GM18868 (cell line): ENCODE data around the gene TST.
A peak's percentile ranks its signal among the peaks of the same experiment; 100 is the strongest.

Experiments
- ATAC-seq: cut with Tn5 transposase; IDR thresholded peaks from one replicate; pipeline ENCODE4 v1.9.1; 2021; ENCODE audit warnings: mild to moderate bottlenecking, moderate library complexity; ENCODE audit not compliant: unreplicated experiment

Gene TST

GRCh38 chr22:37054056-37054395 is 34.8 kb upstream of the TST start:
- ATAC-seq: no peak

- ATAC-seq: no peak
Measured at GRCh38 chr22:37053310-37054055, 34.2 kb upstream of the TST start.

GRCh38 chr22:37052386-37053309 is 33.4 kb upstream of the TST start:
- no peak for ATAC-seq

- ATAC-seq: peak; percentile 71
Measured at GRCh38 chr22:37051391-37052385, 32.4 kb upstream of the TST start, which contains the start of gene KCTD17. Gene KCTD17 (plus strand): TSS chr22:37051742. CDS start chr22:37051761, 19 bp downstream.

- no peak for ATAC-seq
Measured at GRCh38 chr22:37050913-37051312, 31.7 kb upstream of the TST start.

GRCh38 chr22:37049224-37049623 is 30.0 kb upstream of the TST start:
- no peak for ATAC-seq

- ATAC-seq: no peak
Measured at GRCh38 chr22:37048133-37048532, 28.9 kb upstream of the TST start.

GRCh38 chr22:37047006-37047405 is 27.8 kb upstream of the TST start:
- no peak for ATAC-seq

- ATAC-seq: no peak
Measured at GRCh38 chr22:37046589-37046988, 27.3 kb upstream of the TST start.

- ATAC-seq: no peak
Measured at GRCh38 chr22:37045958-37046357, 26.7 kb upstream of the TST start.

- no peak for ATAC-seq
Measured at GRCh38 chr22:37044634-37045625, 25.7 kb upstream of the TST start.

GRCh38 chr22:37043828-37044538 is 24.7 kb upstream of the TST start:
- peak; percentile 41 for ATAC-seq

GRCh38 chr22:37043209-37043827 is 24.1 kb upstream of the TST start:
- ATAC-seq: no peak

GRCh38 chr22:37039466-37039865 is 20.2 kb upstream of the TST start:
- no peak for ATAC-seq

- ATAC-seq: no peak
Measured at GRCh38 chr22:37037669-37038068, 18.4 kb upstream of the TST start.

GRCh38 chr22:37036655-37037377 is 17.6 kb upstream of the TST start:
- ATAC-seq: no peak

- no peak for ATAC-seq
Measured at GRCh38 chr22:37033605-37034430, 14.6 kb upstream of the TST start.
